ENCODE data around the gene BCDIN3D. TPM values are rescaled to one million over a fixed set of nuclear protein-coding genes. Genes with fewer than 3 reads are reported as not detected.
A peak's percentile ranks its signal among the peaks of the same experiment; 100 is the strongest.

BCDIN3D gene
- total RNA-seq, 1 experiment from 2014 or later, result 3.3 TPM

- Mint-ChIP-seq H3K4me1 (peaks cover 5 to 11% of the 10 kb centered on the region in 2 experiments), H3K4me3 (no peak overlapping the region), H3K27ac (peak overlapping the region in 1 of 3 experiments; percentile 64; a peak in 3 of 7 replicates), H3K27me3 (ENCODE audit: low read depth) (peaks cover 5% of the 10 kb centered on the region), H3K36me3 (ENCODE audit: insufficient read depth in 1 of 3, low read depth in 3 of 3) (peaks cover 3 to 11% (median 5%) of the 10 kb centered on the region in 3 experiments; a peak in 6 of 7 replicates), H3K9me3 (peaks cover 5 to 6% of the 10 kb centered on the region in 2 experiments)
- H3K18ac ChIP-seq (ENCODE audit: insufficient read length, low read depth, low read length), result no peak overlapping the region
- no peaks in the 10 kb centered on the region; the same call in 1 of the 2 replicates for H3K4me1 ChIP-seq (ENCODE audit: insufficient read depth, low read length)
- H3K23ac ChIP-seq (ENCODE audit: insufficient read length, low read depth, low read length), result no peak overlapping the region
- no peak overlapping the region for H4K5ac ChIP-seq (ENCODE audit: insufficient read length, low read depth, low read length)
- DNase-seq, result no peak
- H2BK12ac ChIP-seq (ENCODE audit: insufficient read length, low read depth, low read length), result no peak overlapping the region
- no peak overlapping the region for H2BK120ac ChIP-seq (ENCODE audit: low read depth, low read length, poor library complexity, severe bottlenecking)
- no peak overlapping the region for H3T11ph ChIP-seq (ENCODE audit: low read length)
- no peaks in the 10 kb centered on the region for H4K20me1 ChIP-seq (ENCODE audit: control insufficient read depth, insufficient read depth, insufficient read length)
- no peaks in the 10 kb centered on the region for H3K23me2 ChIP-seq (ENCODE audit: insufficient read length, low read depth, low read length, poor library complexity, severe bottlenecking)
- no peaks in the 10 kb centered on the region for H3K79me1 ChIP-seq (ENCODE audit: insufficient read depth, low read depth, low read length, poor library complexity, severe bottlenecking)
- H3K4me2 ChIP-seq (ENCODE audit: insufficient read depth, insufficient read length, low read length), result no peak overlapping the region
- no peak overlapping the region for H2AK5ac ChIP-seq (ENCODE audit: insufficient read length, low read length)
- H3K79me2 ChIP-seq (ENCODE audit: insufficient read depth, low read length), result no peaks in the 10 kb centered on the region
- no peak overlapping the region for H3K56ac ChIP-seq (ENCODE audit: insufficient read length, low read depth, low read length)
- H3K9me3 ChIP-seq (ENCODE audit: control insufficient read depth, low read depth, low read length), result no peaks in the 10 kb centered on the region
- H2AFZ ChIP-seq (ENCODE audit: low read length), result no peak overlapping the region
- TF ChIP-seq CTCF (conservative IDR thresholded peaks at IDR 0.05), result no peak
- no peak overlapping the region for H3K9ac ChIP-seq (ENCODE audit: extremely low read depth, insufficient read length, low read length)
- H4K8ac ChIP-seq (replicated peaks; ENCODE audit: insufficient read length, low read depth, low read length), result no peak overlapping the region
- H2BK5ac ChIP-seq (ENCODE audit: insufficient read length, low read length), result no peak overlapping the region
- no peak overlapping the region for H4K91ac ChIP-seq (ENCODE audit: insufficient read length, low read depth, low read length)
- H3K27me3 ChIP-seq (ENCODE audit: insufficient read depth, low read length), result no peaks in the 10 kb centered on the region
- no peak overlapping the region for H3K14ac ChIP-seq (ENCODE audit: insufficient read depth, low read length)
- H2BK20ac ChIP-seq (ENCODE audit: low read depth, low read length, poor library complexity, severe bottlenecking), result no peak overlapping the region
- no peak overlapping the region for H3K27ac ChIP-seq (ENCODE audit: insufficient read length, low read depth, low read length)
- peak overlapping the region; percentile 24; the same call in 1 of the 2 replicates for H3K4ac ChIP-seq (ENCODE audit: low read depth, low read length)
- no peak overlapping the region for H2BK15ac ChIP-seq (ENCODE audit: low read depth, low read length)
- no CpG with 5 or more reads among the region's 22 CpGs for WGBS (ENCODE audit: extremely low coverage, insufficient read length, low lambda C conversion rate)
Measured at GRCh38 chr12:49790741-49791555, 52.0 kb downstream of the BCDIN3D start.
